GM21515 (cell line): ENCODE measurements around the gene OR10G3.

Experiments used
- ATAC-seq: cut with Tn5 transposase; IDR thresholded peaks from one replicate; pipeline ENCODE4 v1.9.1; 2021; ENCODE audit not compliant: unreplicated experiment

OR10G3 gene

DNA sequence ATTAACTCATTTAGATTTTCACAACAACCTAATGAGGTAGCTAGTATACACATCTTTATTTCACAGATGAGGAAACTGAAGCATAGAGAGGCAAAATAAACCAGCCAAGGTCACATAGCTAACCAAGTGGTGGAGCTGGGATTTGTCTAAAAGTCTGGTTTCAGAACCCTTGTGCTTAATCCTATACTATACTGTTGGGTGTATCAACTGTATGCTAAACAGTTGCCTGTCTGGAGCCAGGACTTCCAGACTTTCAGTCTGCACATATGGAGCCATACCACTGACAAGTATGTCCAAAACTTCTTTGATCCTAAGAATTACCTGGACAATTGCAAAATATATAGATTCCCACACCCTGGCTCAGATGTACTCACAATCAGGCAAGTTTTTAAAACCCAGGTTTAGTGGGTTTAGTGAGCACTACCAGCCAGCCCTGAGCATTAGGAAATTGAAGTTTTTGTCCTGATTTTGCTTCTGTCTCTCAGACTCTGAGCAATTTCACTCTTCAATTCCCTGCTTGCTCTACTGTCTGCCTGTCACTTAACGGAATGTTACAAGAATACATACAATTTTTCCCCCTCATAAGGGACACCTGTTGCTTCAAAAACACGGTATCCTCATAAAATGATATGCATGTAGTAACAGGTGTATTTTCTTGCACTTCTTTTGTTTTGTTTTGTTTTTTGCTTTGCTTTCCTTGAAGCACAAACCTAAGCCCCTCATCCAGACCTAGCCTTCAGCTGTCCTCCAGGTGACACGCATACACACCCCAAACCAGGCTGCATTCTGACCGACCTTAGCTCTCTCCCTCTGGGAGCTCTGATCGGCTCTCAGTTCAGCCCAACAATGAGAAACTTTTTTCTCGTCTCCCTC lies 44.1 kb downstream of the OR10G3 start:
- ATAC-seq, result no peak

DNA sequence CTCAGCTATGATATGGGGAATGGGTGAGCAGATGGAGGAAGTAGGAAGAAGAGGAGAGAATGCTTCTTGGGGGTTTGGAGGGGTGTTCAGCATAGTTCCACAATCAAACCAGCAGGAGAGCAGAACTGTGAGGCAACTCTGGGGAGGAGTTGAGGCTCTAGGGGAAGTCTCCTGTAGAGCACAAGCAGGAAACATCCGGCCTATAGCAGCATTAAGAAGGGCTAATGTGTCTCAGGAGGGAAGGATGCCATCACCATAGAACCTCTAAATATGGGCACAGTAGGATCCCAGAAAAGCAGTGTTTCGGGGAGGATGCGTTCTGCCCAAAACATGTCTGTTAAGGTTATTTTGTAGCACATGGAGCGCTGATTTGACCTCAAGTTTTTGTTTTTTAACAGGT lies 45.3 kb downstream of the OR10G3 start:
- ATAC-seq, result no peak

DNA sequence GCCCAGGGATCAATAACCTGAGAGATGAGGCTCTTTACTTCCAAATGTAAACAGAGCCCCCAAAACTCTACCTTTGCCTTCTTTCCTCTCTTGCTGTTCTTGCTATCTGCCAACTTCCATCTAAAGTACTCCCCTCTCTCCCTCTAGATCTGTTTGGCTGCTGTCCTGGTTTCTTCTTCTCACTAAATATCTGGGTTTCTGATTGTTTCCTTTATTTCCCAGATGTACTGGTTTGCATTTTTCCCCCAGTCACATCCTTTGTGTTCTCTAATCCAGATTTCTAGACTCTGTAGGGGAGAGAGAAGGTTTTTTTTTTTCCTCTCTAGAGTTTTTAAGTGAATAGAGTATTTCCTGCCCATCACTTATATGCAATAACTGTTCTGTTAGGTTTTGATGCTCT lies 46.6 kb downstream of the OR10G3 start:
- no peak for ATAC-seq

DNA sequence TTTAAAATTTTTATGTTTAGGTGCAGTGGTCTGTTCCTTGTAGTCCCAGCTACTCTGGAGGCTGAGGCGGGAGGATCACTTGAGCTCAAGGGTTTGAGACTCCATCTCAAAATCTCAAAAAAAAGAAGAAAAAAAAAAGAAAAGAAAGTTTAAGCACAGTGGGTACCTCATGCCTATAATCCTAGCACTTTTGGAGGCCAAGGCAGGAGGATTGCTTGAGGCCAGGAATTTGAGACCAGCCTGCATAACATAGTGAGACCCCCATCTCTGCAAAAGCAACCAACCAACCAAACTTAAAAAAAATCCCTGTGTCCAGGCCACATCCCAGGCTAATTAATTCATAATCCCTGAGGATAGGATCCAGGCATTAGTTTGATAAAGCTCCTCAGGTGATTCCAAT lies 50.4 kb downstream of the OR10G3 start:
- ATAC-seq, result no peak

DNA sequence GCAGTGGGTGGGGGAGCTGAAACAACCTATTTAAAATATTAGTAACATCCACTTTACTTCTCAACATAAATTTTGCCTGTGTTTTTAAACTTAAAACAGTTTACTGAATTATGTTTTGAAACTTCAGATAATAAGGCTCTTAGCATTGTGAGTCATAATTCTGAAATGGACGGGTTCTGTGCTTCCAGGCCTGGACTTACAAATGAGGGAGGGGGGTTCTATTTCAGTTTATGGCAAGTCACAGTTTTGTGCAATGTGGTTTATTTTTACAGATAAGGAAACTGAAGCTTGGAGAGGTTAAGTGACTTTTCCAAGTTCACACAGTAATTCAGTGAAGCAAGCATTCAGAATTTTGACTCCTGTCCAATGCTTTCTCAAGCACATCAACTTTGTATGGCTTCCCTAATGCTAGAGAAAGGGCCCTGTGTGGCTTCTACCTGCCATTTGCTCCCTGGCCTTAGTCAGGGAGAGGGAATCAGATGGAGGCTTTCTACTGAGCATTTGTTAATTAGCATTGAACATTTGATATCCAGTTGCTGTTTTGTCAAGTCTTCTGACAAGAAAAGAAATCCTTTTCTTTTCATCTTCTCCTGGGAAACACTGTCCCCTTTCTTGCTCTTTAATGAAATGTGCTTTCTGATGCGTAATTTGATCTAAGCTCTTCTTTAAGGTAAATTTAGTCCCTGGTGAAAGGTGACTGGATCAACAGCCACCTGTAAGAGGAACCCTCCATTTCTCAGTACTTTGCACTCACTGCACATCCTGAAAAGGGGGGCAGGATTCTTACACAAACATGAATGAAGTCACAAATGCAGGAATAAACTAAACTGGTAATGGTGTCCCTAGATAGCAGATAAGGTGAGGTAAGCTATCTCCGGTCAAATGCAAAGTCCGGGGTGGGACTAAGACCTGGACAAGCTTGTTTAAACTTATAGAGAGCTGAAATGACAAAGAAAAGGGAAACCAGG lies 51.2 kb downstream of the OR10G3 start:
- no peak for ATAC-seq

DNA sequence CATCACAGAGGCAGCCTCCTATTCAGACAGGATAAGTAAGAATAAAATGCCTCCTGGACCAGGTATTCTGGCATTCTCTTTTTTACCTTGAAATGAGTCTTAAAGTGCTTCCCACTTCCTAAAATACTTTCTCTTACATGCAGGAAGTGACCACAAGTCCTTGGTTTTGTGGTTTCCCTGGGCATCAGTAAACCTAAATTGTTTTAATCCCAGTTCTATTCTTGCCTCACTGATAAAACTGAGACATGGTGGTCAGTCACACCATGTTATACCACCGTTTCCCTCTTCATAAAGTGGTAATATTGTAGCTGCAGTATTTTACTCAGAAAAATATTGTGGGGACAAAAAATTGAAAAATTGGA lies 52.6 kb downstream of the OR10G3 start:
- no peak for ATAC-seq

DNA sequence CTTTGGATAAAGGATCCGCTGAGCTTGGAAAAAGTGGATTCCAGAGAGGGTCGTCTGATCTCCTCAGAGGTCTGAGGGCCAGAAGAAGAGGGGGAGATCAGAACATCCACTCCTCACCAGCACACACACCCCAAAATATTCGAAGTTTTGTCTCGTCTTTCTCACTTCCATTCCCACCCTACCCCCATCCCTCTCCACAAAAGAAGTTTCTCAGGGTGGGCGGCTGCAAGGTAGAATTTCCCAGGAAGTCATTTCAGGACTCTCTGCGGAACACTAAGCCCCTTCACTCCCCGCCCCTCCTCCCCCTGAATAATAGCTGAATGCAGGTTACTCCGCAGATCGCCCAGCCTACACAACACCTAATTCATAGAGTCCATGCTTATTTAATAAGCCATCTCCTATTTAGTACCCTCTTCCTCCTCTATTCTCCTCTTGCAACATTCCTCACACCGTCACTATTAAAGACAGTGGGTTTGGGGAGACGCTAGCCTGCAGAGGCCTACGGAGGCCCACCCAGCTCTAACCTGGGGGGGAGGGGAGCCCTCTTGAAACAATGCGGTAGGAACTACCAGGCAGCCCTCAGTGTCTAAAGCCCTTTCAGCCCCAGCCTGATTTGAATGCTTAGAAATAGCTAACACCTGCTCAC lies 53.1 kb downstream of the OR10G3 start:
- no peak for ATAC-seq

DNA sequence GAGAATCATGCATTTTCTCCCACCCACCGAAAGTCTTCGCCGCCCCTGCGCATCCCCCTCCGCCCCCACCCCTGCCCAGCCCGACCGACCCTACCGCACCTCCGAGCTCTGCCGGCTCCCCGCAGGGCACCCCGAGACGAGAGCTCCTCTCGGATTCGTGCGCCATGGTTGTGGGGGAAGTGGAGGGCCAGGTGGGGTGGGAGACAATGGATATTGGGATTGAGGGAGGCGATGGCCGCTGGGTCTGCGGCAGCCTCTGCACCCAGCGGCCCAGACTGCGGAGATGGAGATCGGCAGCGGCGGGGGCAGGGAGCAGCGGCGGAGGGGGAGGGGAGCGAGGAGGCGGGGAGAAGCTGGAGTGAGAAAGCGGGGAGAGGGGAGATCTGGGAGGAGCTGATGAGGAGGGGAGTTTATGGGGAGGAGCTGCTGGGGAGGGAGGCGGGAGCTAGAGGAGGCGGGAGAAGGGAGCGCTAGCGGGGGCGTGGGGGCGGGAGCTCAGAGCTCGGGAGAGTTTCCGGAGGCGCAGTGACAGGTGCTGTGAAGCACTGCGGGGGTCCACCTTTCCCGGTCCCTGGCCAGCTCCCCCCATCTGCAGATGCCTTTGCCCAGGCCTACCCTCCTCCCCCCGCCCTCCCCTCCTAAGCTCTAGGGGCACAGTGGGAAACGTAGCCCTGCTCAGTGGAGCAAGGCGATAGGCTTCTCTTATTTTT lies 53.8 kb downstream of the OR10G3 start, which contains the start of gene SALL2:
Gene SALL2, minus strand, starts transcription at position 385 of the 710 bp plus-strand sequence. Its CDS starts 219 bp downstream, at position 166.
- no peak for ATAC-seq

DNA sequence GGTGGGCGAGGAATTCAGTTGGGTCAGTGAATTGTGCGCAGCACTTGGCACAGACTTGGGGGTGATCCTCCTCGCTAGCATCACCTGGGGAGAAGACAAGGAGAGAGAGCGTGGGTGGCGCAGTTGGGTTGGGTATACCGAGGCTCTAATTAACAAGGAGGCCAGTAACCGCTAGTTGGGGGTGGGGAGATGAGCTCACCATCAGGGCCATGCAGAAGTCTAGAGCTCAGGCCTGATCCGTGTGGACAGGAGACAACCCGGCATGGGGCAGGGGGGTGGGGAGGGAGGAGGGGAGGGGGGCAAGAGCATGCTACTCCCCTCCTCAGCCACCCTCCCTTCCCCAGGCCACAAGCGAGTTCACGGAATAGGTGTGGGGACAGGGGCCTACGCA lies 54.3 kb downstream of the OR10G3 start:
- ATAC-seq, result no peak

DNA sequence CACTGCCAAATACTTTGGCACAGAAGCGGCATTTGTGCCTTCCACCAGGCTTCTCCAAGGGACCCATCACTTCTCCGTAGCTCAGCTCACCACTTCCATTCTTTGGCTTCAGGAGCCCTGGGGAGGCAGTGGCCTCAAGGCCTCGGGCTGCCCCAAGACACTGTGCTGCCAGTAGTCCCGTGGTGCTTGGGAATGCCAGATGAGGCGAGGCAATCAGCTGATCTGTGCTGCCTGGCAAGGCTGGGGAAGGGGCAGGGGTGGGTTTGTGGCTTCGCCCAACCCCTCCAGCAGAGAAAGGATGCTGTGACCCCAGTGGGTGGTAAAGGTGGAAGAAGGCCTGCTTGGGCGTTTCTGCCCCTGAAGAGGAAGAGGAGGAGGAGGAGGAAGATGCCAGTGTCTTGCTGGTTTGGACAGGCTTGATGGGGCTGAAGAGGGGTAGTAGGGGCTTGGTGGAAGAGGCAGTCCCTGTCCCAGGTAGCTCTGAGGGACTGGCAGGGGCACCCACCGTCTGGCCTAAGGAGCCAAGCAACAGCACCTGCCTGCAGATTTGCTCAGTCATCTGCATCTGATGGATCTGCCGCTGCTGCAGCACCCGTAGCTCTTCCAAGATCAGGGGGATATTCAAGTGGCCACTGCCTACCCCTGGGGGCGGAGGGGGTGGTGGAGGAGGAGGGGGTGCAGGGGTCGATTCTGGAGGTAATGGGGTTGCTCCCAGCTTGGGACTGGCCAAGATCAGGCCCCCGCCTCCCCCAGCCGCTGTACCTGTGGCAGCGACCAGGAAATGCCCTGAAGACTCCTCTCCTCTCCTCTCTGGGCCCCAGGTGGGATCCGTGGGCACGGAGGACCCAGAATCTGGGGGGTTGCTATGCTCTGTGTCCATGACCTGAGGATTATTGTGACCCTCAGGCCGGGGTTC lies 55.0 kb downstream of the OR10G3 start:
- ATAC-seq, result no peak

DNA sequence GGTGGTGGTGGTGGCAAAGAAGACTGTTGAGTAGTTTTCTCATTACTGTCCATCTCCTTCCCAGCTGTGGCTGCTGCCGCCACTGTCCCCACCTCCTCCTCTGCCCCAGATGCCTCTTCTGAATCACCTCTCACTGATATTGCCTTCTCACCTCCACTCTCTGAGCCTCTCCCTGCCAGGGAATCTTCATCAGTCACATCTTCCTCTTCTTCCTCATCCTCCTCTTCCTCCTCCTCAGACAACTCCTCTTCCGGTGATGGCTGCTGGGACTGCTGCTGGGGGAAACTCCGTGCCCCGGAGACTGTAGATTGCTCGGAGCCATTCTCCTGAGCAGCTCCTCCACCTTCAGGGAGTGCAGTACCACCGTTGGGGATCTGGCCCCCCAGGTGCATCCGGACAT lies 56.7 kb downstream of the OR10G3 start:
- no peak for ATAC-seq

DNA sequence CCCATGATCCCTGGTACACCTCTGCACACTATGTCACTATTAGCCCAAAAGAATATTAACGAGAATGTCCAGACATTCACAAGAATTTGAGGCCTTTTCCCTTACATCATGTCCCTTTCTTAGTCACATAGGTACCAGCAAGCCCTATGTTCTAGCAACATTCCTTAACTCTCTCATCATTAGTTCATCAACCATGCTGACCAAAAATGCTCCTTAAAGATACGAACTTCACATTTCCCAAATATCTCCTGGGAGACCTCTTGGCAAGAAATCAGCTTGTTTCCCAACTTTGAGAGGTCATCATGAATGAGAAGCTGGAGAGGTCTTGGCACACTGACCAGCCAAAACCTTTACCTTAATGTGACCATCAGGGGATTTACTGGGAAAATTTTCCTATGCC lies 58.4 kb downstream of the OR10G3 start:
- ATAC-seq, result no peak

DNA sequence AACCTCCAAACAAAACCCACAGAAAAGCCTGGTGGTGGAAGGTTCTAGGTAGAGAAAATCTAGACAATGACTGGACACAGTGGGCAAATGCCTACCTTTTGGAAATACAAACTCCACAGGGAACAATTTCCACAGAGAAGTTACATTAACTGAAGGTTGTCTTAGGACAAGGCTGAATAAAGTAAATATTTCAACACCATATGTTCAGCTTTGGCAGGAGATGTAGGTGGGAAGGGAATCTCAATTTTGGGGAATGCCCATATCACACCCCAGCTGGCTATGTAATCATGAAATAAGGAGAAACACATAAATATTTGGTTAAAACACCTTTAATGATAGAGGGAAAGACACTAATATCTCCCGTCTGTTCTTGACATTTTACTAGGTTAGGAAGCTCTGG lies 59.1 kb downstream of the OR10G3 start:
- no peak for ATAC-seq

DNA sequence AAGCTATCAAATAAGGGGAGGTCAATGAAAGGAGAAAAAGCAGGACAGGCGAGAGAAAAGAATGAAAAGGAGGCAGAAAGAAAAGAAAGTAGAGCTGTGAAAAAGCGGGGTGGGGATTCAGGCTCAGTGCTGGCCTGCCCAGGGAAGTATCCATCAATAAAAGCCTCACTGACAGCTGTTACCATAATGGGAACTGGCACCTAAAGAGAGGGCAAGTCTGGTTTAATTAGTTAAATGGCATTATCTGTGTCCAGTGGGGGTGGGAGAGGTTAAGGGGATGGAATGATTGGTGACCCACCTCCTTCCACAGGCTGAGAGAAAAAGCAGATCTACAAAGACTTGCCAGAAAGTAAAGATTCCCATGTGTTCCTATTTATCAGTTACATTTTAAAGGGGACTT lies 61.2 kb downstream of the OR10G3 start:
- no peak for ATAC-seq
